ENCODE measurements around the gene SNAI1. TPM values are rescaled to one million over a fixed set of nuclear protein-coding genes. Genes with fewer than 3 reads are reported as not detected.
A peak's percentile ranks its signal among the peaks of the same experiment; 100 is the strongest.
"Not testable (repeated sequence)": the region's sequence is repeated elsewhere in the genome, so short reads cannot be mapped to it uniquely, and the experiment has no call there.

Gene SNAI1
- total RNA-seq, 1 experiment from 2014 or later = 10.6 TPM

- peak; percentile 51 for DNase-seq (ENCODE audit: low read depth)
Measured at GRCh38 chr20:49964964-49965780, 17.6 kb upstream of the SNAI1 start.

DNA sequence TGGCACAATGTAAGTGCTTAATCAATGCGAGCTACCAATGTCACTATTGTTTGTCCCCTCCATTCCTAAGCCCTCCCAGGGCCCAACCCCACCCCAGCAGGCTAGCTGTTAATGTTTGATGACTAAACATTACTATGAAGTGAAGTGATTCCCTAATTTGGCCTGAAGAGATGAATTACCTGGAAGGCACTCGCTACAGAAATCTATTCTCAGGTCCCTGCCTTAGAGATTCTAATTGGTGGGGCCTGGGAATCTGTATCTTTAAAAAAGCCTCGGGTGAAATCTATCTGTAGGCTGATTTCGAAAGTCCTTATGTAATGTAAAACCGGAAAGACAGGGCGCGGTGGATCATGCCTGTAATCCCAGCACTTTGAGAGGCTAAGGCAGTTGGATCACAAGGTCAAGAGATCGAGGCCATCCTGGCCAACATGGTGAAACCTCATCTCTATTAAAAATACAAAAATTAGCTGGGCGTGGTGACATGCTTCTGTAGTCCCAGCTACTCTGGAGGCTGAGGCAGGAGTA is 16.9 kb upstream of the SNAI1 start:
- no peak for DNase-seq (ENCODE audit: low read depth)

DNA sequence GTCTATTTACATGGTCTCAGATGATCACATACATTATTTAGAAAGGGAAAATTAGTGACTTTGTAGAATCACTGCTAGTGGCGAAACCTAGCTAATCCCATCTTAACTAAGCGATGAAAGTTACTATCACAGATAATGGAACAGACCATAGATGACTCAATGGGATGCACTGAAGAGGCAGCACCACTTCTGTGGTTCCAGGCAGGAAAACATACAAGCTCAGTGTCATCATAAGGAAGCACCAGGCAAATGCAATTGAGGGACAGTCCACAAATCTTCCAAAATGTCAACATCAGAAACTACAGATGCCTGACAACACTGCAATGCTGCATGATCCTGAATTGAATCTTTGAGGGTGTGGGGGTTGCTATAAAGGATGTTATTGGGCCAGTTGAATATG is 15.9 kb upstream of the SNAI1 start:
- no peak for DNase-seq (ENCODE audit: low read depth)

DNA sequence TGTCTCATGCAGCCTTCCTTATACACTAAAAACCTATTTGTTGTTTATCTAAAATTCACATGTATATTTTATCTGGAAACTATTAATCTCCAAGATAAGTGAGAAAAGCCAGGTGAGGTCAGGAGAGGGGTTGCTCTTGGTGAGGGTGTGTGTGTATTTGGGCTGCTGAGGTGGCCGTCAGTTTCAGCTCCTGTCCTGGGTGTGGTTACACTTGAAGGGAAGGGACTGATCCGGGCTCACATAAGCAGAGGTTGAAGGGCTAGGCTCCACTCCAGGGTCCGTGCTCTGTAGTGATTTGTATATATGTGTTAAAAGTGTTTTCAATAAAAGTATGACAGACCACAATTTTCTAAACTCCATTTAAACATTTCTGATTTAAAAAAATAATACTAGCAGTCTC is 13.5 kb upstream of the SNAI1 start:
- no peak for DNase-seq (ENCODE audit: low read depth)

DNA sequence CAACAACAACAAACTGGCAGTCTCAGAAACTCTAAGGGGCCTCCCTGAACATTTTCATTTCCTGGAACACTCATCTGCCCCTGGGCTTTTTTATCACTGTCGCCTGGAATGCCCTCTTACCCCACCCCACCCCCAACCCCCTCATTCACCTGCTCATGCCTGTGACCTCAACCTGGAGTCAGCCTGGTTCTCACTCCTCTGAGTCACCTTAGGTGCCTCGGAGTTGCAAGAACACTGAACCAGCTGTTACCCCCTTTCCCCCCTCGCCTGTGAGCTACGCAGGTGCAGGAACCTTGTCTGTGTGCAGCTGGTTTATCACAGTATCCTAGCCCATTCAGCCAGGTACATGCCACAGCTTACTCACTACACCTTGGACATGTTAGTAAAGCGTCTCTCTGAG is 12.8 kb upstream of the SNAI1 start:
- DNase-seq (ENCODE audit: low read depth) = no peak

DNA sequence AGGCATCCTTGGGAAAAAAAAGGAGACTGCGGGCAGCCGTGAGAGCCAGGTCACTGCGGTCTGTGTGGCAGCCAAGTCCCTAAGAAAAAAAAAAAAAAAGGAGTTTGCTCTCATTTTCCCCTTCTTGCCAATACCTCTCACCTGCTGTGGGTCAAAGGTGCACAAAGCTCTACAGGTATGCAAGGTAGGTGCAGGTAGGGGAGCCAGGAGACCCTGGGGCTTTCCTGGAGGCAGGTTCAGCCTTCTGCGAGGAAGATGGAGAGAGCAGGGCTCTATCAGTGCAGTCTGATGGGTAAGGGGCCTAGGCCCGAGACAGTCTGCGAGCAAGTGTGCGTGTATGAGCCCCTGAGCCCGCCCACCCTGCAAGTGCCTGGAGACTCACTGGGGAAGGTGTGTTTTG is 12.3 kb upstream of the SNAI1 start:
- no peak for DNase-seq (ENCODE audit: low read depth)

DNA sequence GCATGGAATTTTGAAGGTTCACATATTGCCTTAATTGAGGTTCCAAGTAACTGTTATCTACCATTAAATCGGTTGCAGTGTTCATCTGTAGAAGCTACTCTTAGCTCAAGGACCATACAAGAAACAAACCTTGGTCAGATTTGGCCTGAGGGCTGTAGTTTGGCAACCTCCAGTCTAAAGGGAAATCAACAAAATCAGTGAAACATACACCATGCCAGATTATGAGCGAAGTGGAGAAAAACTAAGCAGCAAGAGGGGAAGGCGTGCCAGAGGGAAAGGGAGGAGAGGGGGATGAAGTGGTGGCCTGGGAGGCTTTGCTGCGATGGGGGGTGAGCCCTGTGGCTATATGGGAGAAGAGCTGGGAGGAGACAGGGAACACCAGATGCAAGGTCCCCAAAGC is 8.8 kb upstream of the SNAI1 start:
- no peak for DNase-seq (ENCODE audit: low read depth)

DNA sequence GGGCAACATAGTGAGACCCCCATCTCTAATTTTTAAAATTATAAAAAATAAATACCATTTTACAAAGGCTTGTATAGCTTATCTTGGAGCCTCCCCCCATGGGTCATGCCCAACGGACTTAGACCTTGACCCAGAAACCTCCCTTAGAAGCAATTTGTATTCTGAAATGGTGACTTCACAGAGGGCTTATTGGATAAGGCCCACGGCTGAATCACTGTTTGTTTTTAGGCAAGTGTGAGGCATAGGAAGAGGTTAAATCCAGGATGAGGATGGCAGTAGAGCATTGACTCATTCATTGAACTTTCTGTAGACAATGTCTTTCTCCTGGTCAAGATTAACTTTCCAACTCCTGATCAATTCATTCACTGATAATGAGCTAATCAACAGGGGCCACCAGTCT is 6.2 kb upstream of the SNAI1 start:
- DNase-seq (ENCODE audit: low read depth) = peak; percentile 62

GRCh38 chr20:49977740-49978139 is 5.0 kb upstream of the SNAI1 start:
- not testable (repeated sequence) for DNase-seq (ENCODE audit: low read depth)

DNA sequence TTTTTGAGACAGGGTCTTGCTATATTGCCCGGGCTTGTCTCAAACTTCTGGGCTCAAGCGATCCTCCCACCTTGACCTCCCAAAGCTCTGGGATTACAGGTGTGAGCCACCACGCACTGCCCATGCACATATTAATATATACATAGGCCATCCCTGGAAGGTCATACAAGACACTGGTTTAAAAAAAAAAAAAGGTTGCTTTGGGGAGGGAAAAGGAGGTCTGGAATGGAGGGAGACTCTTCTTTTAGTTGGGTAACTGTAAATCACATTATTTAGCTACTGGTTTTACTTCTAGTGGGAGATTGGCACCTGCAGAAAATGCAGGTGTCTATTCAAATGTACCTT is 4.1 kb upstream of the SNAI1 start:
- no peak for DNase-seq (ENCODE audit: low read depth)

- peak; percentile 43 for DNase-seq (ENCODE audit: low read depth)
Measured at GRCh38 chr20:49979030-49979832, 3.5 kb upstream of the SNAI1 start.

- no peak for DNase-seq (ENCODE audit: low read depth)
Measured at GRCh38 chr20:49980140-49981008, 2.4 kb upstream of the SNAI1 start.

GRCh38 chr20:49981218-49982071 is 1.3 kb upstream of the SNAI1 start:
- no peak for DNase-seq (ENCODE audit: low read depth)

GRCh38 chr20:49982072-49982345 is 771 bp upstream of the SNAI1 start:
- no peak for DNase-seq (ENCODE audit: low read depth)

- DNase-seq (ENCODE audit: low read depth) = no peak
Measured at GRCh38 chr20:49983123-49983847, 505 bp downstream of the SNAI1 start.

DNA sequence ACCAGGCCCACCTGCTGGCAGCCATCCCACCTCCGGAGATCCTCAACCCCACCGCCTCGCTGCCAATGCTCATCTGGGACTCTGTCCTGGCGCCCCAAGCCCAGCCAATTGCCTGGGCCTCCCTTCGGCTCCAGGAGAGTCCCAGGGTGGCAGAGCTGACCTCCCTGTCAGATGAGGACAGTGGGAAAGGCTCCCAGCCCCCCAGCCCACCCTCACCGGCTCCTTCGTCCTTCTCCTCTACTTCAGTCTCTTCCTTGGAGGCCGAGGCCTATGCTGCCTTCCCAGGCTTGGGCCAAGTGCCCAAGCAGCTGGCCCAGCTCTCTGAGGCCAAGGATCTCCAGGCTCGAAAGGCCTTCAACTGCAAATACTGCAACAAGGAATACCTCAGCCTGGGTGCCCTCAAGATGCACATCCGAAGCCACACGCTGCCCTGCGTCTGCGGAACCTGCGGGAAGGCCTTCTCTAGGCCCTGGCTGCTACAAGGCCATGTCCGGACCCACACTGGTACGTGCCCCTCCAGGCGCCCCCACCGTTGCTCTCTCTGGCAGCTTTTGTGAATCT is 1.1 kb downstream of the SNAI1 start:
- DNase-seq (ENCODE audit: low read depth) = peak; percentile 49

GRCh38 chr20:49984426-49985153 is 1.8 kb downstream of the SNAI1 start:
- no peak for DNase-seq (ENCODE audit: low read depth)

DNA sequence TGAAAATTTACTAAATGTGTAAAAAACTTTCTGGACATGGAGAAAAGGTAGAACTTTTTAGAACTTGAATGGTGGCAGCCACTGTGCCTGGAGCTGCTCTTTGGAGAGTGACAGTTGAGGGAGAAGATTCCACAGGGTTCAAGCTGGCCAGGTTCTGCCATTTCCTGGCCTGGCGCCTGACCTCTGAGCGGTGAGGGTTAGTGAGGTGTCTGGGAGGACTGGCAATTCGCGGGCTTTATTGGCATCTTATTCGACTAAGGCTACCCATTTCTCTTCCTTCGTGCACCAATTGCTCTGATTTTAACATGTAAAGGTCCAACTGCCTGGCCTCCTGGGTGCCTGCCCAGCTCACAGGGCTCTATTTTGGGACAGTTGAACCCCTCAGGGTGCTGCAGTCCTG is 2.4 kb downstream of the SNAI1 start:
- peak; percentile 63 for DNase-seq (ENCODE audit: low read depth)

DNA sequence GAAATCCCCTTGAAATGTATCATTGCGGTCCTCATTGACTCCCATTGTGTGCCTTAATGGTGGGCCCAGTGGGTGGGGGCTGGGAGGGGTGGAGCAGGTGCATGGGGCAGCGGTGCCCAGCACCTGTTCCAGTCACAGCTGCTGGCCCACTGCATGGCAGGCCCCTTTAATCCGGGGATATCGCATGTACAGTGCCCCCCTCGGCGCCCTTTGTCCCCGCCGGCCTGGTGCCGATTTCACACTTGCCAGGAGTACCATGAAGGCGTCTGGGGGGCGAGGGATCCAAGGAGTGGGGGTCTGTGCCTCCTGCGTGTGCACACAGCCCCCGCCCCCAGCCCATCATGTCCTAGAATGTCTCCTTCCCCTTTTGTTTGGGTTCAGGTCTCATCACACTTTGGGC is 2.8 kb downstream of the SNAI1 start:
- no peak for DNase-seq (ENCODE audit: low read depth)

DNA sequence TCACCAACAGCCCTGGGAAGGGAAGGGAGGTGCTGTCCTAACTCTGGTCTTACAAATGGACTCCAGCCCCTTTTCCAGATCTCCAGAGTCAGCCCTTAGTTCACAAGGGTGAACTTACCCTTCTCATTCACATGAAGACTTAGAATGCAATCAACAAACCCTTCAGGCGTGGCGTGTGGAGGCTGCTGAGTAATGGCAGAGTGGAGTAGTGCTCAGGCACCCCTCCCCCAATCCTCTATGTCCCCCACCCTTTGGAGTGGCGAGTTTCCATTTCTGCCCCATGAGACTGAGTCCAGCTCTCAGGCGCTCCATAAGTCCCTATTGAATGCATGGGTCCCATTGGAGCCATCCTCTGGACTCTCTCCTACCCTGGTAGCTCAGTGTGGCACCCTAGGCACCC is 3.3 kb downstream of the SNAI1 start:
- DNase-seq (ENCODE audit: low read depth) = no peak

Data from M059J (cell line).